K562 (cell line): ENCODE data around the gene ACSBG1. TPM values are rescaled to one million over a fixed set of nuclear protein-coding genes. Genes with fewer than 3 reads are reported as not detected.
A peak's percentile ranks its signal among the peaks of the same experiment; 100 is the strongest.

Experiments
- BRF1 ChIP-seq: IDR thresholded peaks from 3 replicates; pipeline ENCODE4 v1.6.1; 2011; ENCODE audit warnings: borderline replicate concordance, mild to moderate bottlenecking; ENCODE audit not compliant: insufficient read length; ENCODE audit errors: extremely low read depth
- CEBPG ChIP-seq, 3 experiments: fragments of 200-800 bp in 1 of 3; sonication (Bioruptor generic) in 1 of 3; sonication (generic) in 1 of 3; formaldehyde crosslinking in 1 of 3; IDR thresholded peaks in 2 of 3; conservative IDR thresholded peaks in 1 of 3; 2 replicates each; pipeline versions ENCODE4 v1.6.1 to v1.8.0; 2016 to 2022; ENCODE audit warnings: missing compliant biosample characterization in 2 of 3, missing genetic modification characterization in 2 of 3, mild to moderate bottlenecking in 1 of 3, missing genetic modification reagents in 1 of 3
- E2F6 ChIP-seq, 2 experiments: IDR thresholded peaks; 2 replicates each; pipeline ENCODE4 v1.6.1; 2011; ENCODE audit warnings: borderline replicate concordance in 1 of 2, control low read depth in 1 of 2, low read depth in 1 of 2, low read length in 1 of 2, mild to moderate bottlenecking in 1 of 2, mixed read lengths in 1 of 2, moderate library complexity in 1 of 2; ENCODE audit not compliant: insufficient read depth in 1 of 2, insufficient read length in 1 of 2, poor library complexity in 1 of 2, severe bottlenecking in 1 of 2; ENCODE audit errors: extremely low read depth in 1 of 2
- HLTF ChIP-seq: fragments of 450-650 bp; IDR thresholded peaks from 2 replicates; pipeline ENCODE4 v1.6.1; 2016
- HOXB6 ChIP-seq: fragments of 250-450 bp; sonication (Bioruptor Pico); IDR thresholded peaks from 2 replicates; pipeline ENCODE4 v1.5.1; 2022; ENCODE audit warnings: mild to moderate bottlenecking, borderline replicate concordance
- MYNN ChIP-seq, 2 experiments: sonication (generic); formaldehyde crosslinking in 1 of 2; IDR thresholded peaks; 2 replicates each; pipeline versions ENCODE4 v1.5.0 to v1.6.1; 2016 to 2020; ENCODE audit warnings: antibody characterized with exemption in 1 of 2, missing genetic modification reagents in 1 of 2
- PCBP1 ChIP-seq: fragments of 200-400 bp; formaldehyde crosslinking; IDR thresholded peaks from 2 replicates; pipeline ENCODE4 v1.6.1; 2018; ENCODE audit warnings: mild to moderate bottlenecking, low read depth, low read length; ENCODE audit not compliant: poor library complexity, severe bottlenecking
- SAP30 ChIP-seq: fragments of 200-600 bp; sonication (generic); IDR thresholded peaks from 2 replicates; pipeline ENCODE4 v1.6.1; 2012; ENCODE audit warnings: borderline replicate concordance, low read depth, mild to moderate bottlenecking, moderate library complexity, low read length, control low read depth, inconsistent platforms; ENCODE audit not compliant: insufficient read depth, poor library complexity, severe bottlenecking
- SMAD4 ChIP-seq: fragments of 250-450 bp; sonication (Bioruptor Pico); conservative IDR thresholded peaks from 2 replicates; pipeline ENCODE4 v1.8.0; 2021; ENCODE audit warnings: inconsistent platforms, mild to moderate bottlenecking, moderate library complexity
- ZNF121 ChIP-seq: sonication (generic); formaldehyde crosslinking; conservative IDR thresholded peaks from 2 replicates; pipeline ENCODE4 v1.8.0; 2022; ENCODE audit warnings: missing genetic modification reagents
- ZNF146 ChIP-seq: IDR thresholded peaks from one replicate; pipeline ENCODE4 v1.6.1; 2018; ENCODE audit warnings: missing compliant biosample characterization; ENCODE audit not compliant: unreplicated experiment
- ZNF592 ChIP-seq: fragments of 450-650 bp; IDR thresholded peaks from 2 replicates; pipeline ENCODE4 v1.6.1; 2017; ENCODE audit warnings: antibody characterized with exemption, mild to moderate bottlenecking
- polyA plus RNA-seq, 8 experiments: library from polyadenylated mRNA; depleted of rRNA in 4 of 8; stranded (reverse) in 5 of 8; unstranded in 3 of 8; fragments of >200 nt; fragmentation: Nextera tagmentation in 2 of 8; fragmentation: Illumina TruSeq in 1 of 8; extraction: Ambion mirVana in 2 of 8; extraction: Trizol in 1 of 8; gene quantifications; 2 replicates each; pipeline versions ENCODE4 v1.2.1 to v1.2.3, GENCODE V29; 2011 to 2014; ENCODE audit warnings: inconsistent platforms in 1 of 8, missing spikeins in 1 of 8
- total RNA-seq, 7 experiments: library from RNA; depleted of rRNA in 6 of 7; stranded (reverse); fragments of >200 nt in 6 of 7; fragmentation: Illumina TruSeq in 2 of 7; extraction: Trizol in 2 of 7; gene quantifications; 2 replicates each; pipeline versions ENCODE4 v1.2.1 to v1.2.3, GENCODE V29; 2011 to 2021; ENCODE audit warnings: low replicate concordance in 1 of 7
- TF ChIP-seq, protein P1 (sequence below): fragments of 450-650 bp; formaldehyde crosslinking; IDR thresholded peaks from 2 replicates; pipeline ENCODE4 v1.4.0; 2022; ENCODE audit warnings: missing genetic modification characterization

ACSBG1 gene
- total and polyA plus RNA-seq, 9 of the 15 experiments (the other 6 are each of a cell fraction or from before 2014, with no cell fraction given) = 0.36 to 6.4 (median 2.5) TPM

GRCh38 chr15:78211189-78211921, 23.0 kb downstream of the ACSBG1 start (continued):
- TF ChIP-seq, protein P1, sequence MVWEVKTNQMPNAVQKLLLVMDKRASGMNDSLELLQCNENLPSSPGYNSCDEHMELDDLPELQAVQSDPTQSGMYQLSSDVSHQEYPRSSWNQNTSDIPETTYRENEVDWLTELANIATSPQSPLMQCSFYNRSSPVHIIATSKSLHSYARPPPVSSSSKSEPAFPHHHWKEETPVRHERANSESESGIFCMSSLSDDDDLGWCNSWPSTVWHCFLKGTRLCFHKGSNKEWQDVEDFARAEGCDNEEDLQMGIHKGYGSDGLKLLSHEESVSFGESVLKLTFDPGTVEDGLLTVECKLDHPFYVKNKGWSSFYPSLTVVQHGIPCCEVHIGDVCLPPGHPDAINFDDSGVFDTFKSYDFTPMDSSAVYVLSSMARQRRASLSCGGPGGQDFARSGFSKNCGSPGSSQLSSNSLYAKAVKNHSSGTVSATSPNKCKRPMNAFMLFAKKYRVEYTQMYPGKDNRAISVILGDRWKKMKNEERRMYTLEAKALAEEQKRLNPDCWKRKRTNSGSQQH (CRISPR knock-in tag) = no peak
- TF ChIP-seq ZNF146 (no peak), ZNF121 (CRISPR knock-in tag) (no peak), HOXB6 (CRISPR knock-in tag) (no peak), SMAD4 (CRISPR knock-in tag) (no peak), PCBP1 (no peak), E2F6 (IDR thresholded peaks at IDR 0.05; ENCODE audit: borderline replicate concordance in 1 of 2, extremely low read depth in 1 of 2, insufficient read depth in 1 of 2, insufficient read length in 1 of 2, low read depth in 1 of 2, low read length in 1 of 2, poor library complexity in 1 of 2, severe bottlenecking in 1 of 2) (no peak), ZNF592 (no peak), HLTF (no peak), MYNN (IDR thresholded peaks at IDR 0.05) (no peak), MYNN (CRISPR knock-in tag; IDR thresholded peaks at IDR 0.05) (no peak), SAP30 (no peak), CEBPG (CRISPR knock-in tag; IDR thresholded peaks at IDR 0.05) (peak; percentile 67; the same call in 1 of the 2 replicates), CEBPG (tag; conservative IDR thresholded peaks at IDR 0.05 in 1 of 2, IDR thresholded peaks at IDR 0.05 in 1 of 2) (peak in 1 of 2 experiments; percentile 63; a peak in 2 of 4 replicates), BRF1 (no peak)
